SK-N-SH (cell line): ENCODE measurements around the gene PEX1. TPM values are rescaled to one million over a fixed set of nuclear protein-coding genes. Genes with fewer than 3 reads are reported as not detected.
"Not testable (repeated sequence)": the region's sequence is repeated elsewhere in the genome, so short reads cannot be mapped to it uniquely, and the experiment has no call there.

Experiments
- CTCF ChIA-PET: fragments of 300-600, 350-600 bp; formaldehyde crosslinking; extraction: SDS; loops from one replicate; lab custom pipeline; 2021; lab: Yijun Ruan, JAX
- POLR2A ChIA-PET: fragments of 350-600 bp; sonication (Branson Sonifier 250); formaldehyde crosslinking; extraction: SDS; loops from one replicate; lab custom pipeline; 2020; ENCODE audit warnings: antibody characterized with exemption, inconsistent platforms; lab: Yijun Ruan, JAX
- DNase-seq: peaks from one replicate; pipeline ENCODE4 v3.0.0; 2012
- H2AFZ ChIP-seq: fragments of 200-600 bp; sonication (generic); 2 replicates; pipeline ENCODE4 v1.8.1; 2016; ENCODE audit warnings: antibody characterized with exemption, mild to moderate bottlenecking, low read depth
- H3F3A ChIP-seq: fragments of 200-600 bp; sonication (generic); replicated peaks from 2 replicates; pipeline ENCODE3; 2016; ENCODE audit warnings: antibody characterized with exemption, mild to moderate bottlenecking; ENCODE audit not compliant: insufficient read depth
- H3K27ac ChIP-seq, 2 experiments: fragments of 200-500 bp in 1 of 2; fragments of 200-600 bp in 1 of 2; sonication (Bioruptor generic) in 1 of 2; sonication (generic), shearing (Covaris generic) in 1 of 2; 2 replicates each; pipeline versions ENCODE4 v1.5.1 to v1.6.1; 2014 to 2016; ENCODE audit warnings: low read depth in 2 of 2, inconsistent platforms in 1 of 2, low read length in 1 of 2, mild to moderate bottlenecking in 1 of 2, mixed read lengths in 1 of 2
- H3K27me3 ChIP-seq: fragments of 200-600 bp; sonication (generic), shearing (Covaris generic); 2 replicates; pipeline ENCODE4 v1.6.1; 2016; ENCODE audit warnings: mixed run types; ENCODE audit not compliant: insufficient read depth
- H3K36me3 ChIP-seq, 2 experiments: fragments of 200-500 bp in 1 of 2; fragments of 200-600 bp in 1 of 2; sonication (Bioruptor generic) in 1 of 2; sonication (generic) in 1 of 2; replicated peaks in 1 of 2; 2 replicates each; pipeline versions ENCODE3 to v1.5.1; 2014 to 2016; ENCODE audit warnings: low read length in 1 of 2, mild to moderate bottlenecking in 1 of 2; ENCODE audit not compliant: insufficient read depth in 2 of 2, control insufficient read depth in 1 of 2
- H3K4me1 ChIP-seq, 2 experiments: fragments of 200-500 bp in 1 of 2; fragments of 200-600 bp in 1 of 2; sonication (Bioruptor generic) in 1 of 2; sonication (generic), shearing (Covaris generic) in 1 of 2; 2 replicates each; pipeline versions ENCODE4 v1.5.1 to v1.6.1; 2014 to 2016; ENCODE audit warnings: low read depth in 1 of 2, low read length in 1 of 2, mixed run types in 1 of 2; ENCODE audit not compliant: insufficient read depth in 2 of 2, control insufficient read depth in 1 of 2
- H3K4me2 ChIP-seq: fragments of 200-600 bp; sonication (generic), shearing (Covaris generic); 2 replicates; pipeline ENCODE4 v1.6.1; 2017; ENCODE audit warnings: mixed run types
- H3K4me3 ChIP-seq, 2 experiments: fragments of 200-500 bp in 1 of 2; fragments of 200-600 bp in 1 of 2; sonication (Bioruptor generic) in 1 of 2; sonication (generic), shearing (Covaris generic) in 1 of 2; 2 replicates each; pipeline versions ENCODE4 v1.5.1 to v1.8.1; 2014 to 2016; ENCODE audit warnings: low read depth in 2 of 2, inconsistent platforms in 1 of 2, low read length in 1 of 2, mild to moderate bottlenecking in 1 of 2, mixed read lengths in 1 of 2, moderate library complexity in 1 of 2
- H3K79me2 ChIP-seq: fragments of 200-600 bp; sonication (generic); 2 replicates; pipeline ENCODE4 v1.8.1; 2017; ENCODE audit warnings: mild to moderate bottlenecking; ENCODE audit not compliant: insufficient read depth
- H3K9ac ChIP-seq: fragments of 200-600 bp; sonication (generic); 2 replicates; pipeline ENCODE4 v1.6.1; 2017; ENCODE audit warnings: mixed run types
- H3K9me2 ChIP-seq: fragments of 200-600 bp; sonication (generic); 2 replicates; pipeline ENCODE4 v1.6.1; 2017; ENCODE audit warnings: mixed run types
- H3K9me3 ChIP-seq: fragments of 200-600 bp; sonication (generic); 2 replicates; pipeline ENCODE4 v1.6.1; 2017; ENCODE audit warnings: mixed run types, mild to moderate bottlenecking, moderate library complexity
- H4K20me1 ChIP-seq: fragments of 200-600 bp; sonication (generic); 2 replicates; pipeline ENCODE4 v1.6.1; 2017; ENCODE audit warnings: mild to moderate bottlenecking, mixed run types; ENCODE audit not compliant: insufficient read depth
- ELF1 ChIP-seq: IDR thresholded peaks from 2 replicates; pipeline ENCODE4 v1.4.0; 2012
- EZH2phosphoT487 ChIP-seq: fragments of 200-600 bp; sonication (generic); IDR thresholded peaks from 2 replicates; pipeline ENCODE4 v1.6.1; 2017; ENCODE audit warnings: low read depth, mixed run types, mild to moderate bottlenecking, antibody characterized with exemption, moderate library complexity, borderline replicate concordance
- FOXJ3 ChIP-seq: sonication (generic); formaldehyde crosslinking; IDR thresholded peaks from 2 replicates; pipeline ENCODE4 v1.5.1; 2020; ENCODE audit warnings: mild to moderate bottlenecking, missing genetic modification reagents
- JUND ChIP-seq: IDR thresholded peaks from 2 replicates; pipeline ENCODE4 v1.4.0; 2012
- MXI1 ChIP-seq: IDR thresholded peaks from 2 replicates; pipeline ENCODE4 v1.6.1; 2012; ENCODE audit warnings: mild to moderate bottlenecking, low read depth, low read length, improper control_type of control experiment
- RFX5 ChIP-seq: IDR thresholded peaks from 2 replicates; pipeline ENCODE4 v1.6.1; 2012; ENCODE audit warnings: mild to moderate bottlenecking, improper control_type of control experiment, low read length
- WGBS: methylation state at CpG from one replicate; pipeline ENCODE4 v1.1.6; 2017; ENCODE audit warnings: low lambda C conversion rate; 5-methylcytosine and 5-hydroxymethylcytosine counted together
- polyA plus RNA-seq, 3 experiments: library from polyadenylated mRNA; depleted of rRNA; stranded (reverse); fragments of >200 nt; gene quantifications; 2 replicates each; pipeline ENCODE4 v1.2.3, GENCODE V29; 2012
- TF ChIP-seq, protein P1 (sequence below): IDR thresholded peaks from 2 replicates; pipeline ENCODE4 v1.4.0; 2012; ENCODE audit warnings: low read depth, borderline replicate concordance
- TF ChIP-seq, protein P2 (sequence below): IDR thresholded peaks from 2 replicates; pipeline ENCODE4; 2012
- TF ChIP-seq, protein P3 (sequence below): fragments of 200-600 bp; sonication (generic); IDR thresholded peaks from 2 replicates; pipeline ENCODE4 v1.6.1; 2017; ENCODE audit warnings: antibody characterized with exemption, mild to moderate bottlenecking, moderate library complexity
- TF ChIP-seq, protein P4 (sequence below): IDR thresholded peaks from 2 replicates; pipeline ENCODE4 v1.6.1; 2012; ENCODE audit warnings: mild to moderate bottlenecking, low read depth, low read length, moderate library complexity
- TF ChIP-seq, protein P5 (sequence below): IDR thresholded peaks from 2 replicates; pipeline ENCODE4 v1.4.0; 2012; ENCODE audit warnings: low read depth

PEX1 gene
- polyA plus RNA-seq, 1 of the 3 experiments (the other 2 are of a cell fraction), result 16.0 TPM

DNA sequence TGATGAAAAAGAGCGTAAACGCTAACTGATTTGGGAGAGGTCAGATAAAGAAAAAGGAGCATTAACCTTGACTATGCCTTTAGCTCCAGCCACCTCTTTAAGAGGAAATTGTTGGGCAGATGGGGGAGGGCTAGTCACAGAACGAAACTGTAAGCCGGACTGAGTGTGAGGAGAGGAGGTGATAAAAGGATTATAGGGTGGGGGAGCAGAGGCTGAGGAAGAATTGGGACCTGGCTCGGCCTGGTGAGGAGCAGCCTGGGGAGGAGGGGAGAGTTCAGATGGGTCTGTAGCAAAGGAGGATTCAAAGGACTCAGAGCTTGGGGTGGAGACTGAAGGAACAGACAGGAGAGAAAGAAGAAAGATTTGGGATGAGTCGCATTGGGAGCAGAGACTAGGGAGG is 44.7 kb downstream of the PEX1 start:
- H3K4me3 ChIP-seq, H3K4me2 ChIP-seq, H3K9me3 ChIP-seq, DNase-seq, H3K9ac ChIP-seq, H3K27me3 ChIP-seq, H3K79me2 ChIP-seq, H3K27ac ChIP-seq, H3K9me2 ChIP-seq, H3K4me1 ChIP-seq, POLR2A ChIA-PET, H2AFZ ChIP-seq, H4K20me1 ChIP-seq, H3F3A ChIP-seq: not testable (repeated sequence)
- CTCF ChIA-PET, result interaction anchor here (1.0 to 1.3 kb wide), 2 partner anchors 22 to 306 kb away, joined by 3 to 4 read pairs; no protein-coding TSS in a partner anchor
- peaks cover 25 to 34% of the 10 kb centered on the region in 2 experiments for H3K36me3 ChIP-seq
- WGBS, result 92% methylated on average over 6 of the region's 6 CpGs

DNA sequence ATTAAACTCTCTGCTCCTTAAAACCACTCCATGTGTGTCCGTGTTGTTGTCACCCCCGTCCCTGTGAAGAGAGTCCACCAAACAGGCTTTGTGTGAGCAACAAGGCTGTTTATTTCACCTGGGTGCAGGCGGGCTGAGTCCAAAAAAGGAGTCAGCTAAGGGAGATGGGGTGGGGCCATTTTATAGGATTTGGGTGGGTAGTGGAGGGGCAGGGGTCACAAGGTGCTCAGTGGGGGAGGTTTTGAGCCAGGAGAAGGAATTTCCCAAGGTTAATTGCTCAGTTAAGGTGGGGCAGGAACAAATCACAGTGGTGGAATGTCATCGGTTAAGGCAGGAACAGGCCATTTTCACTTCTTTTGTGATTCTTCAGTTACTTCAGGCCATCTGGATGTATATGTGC is 49.2 kb downstream of the PEX1 start:
- H3K79me2 ChIP-seq, H3K4me3 ChIP-seq, H3K36me3 ChIP-seq, H3F3A ChIP-seq, H3K4me1 ChIP-seq, H3K27me3 ChIP-seq, POLR2A ChIA-PET, DNase-seq, H3K27ac ChIP-seq, H3K4me2 ChIP-seq, H3K9me2 ChIP-seq, H2AFZ ChIP-seq, H3K9ac ChIP-seq, H3K9me3 ChIP-seq, H4K20me1 ChIP-seq: not testable (repeated sequence)
- WGBS, result 89% methylated on average over 4 of the region's 4 CpGs
- CTCF ChIA-PET, result interaction anchor here (1.8 to 1.9 kb wide), 2 partner anchors 18 to 32 kb away, joined by 9 to 10 read pairs; partner anchors contain the start of gene GATAD1

DNA sequence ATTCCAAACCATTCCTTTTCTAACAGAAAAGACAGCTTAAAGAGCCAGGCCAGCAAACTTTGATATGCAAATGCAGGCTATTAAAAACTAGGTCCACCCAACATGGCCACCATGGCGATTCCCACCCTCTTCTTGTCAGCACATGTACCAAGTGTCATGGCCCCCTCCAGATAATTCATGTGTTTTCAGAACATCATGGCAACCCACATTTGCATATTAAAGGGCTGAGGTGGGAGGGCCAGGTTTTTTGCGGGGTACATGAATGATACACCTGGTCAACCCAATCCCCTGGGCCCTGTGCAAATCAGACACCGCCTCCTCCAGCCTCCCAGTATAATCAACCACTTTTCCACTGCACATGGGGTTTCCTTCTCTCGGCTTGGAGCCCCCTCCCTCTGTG is 49.6 kb downstream of the PEX1 start:
- H3K9ac ChIP-seq, result no peak overlapping the region
- H3K27me3 ChIP-seq, result no peaks in the 10 kb centered on the region
- no peak overlapping the region for H3K27ac ChIP-seq
- POLR2A ChIA-PET, result no interaction called here
- no peaks in the 10 kb centered on the region for H3K36me3 ChIP-seq
- WGBS, result 93% methylated on average over 4 of the region's 4 CpGs
- no peaks in the 10 kb centered on the region for H4K20me1 ChIP-seq
- TF ChIP-seq MXI1 (no peak), RFX5 (no peak), EZH2phosphoT487 (no peak), JUND (no peak), FOXJ3 (CRISPR knock-in tag) (no peak), ELF1 (no peak)
- TF ChIP-seq, protein P1, sequence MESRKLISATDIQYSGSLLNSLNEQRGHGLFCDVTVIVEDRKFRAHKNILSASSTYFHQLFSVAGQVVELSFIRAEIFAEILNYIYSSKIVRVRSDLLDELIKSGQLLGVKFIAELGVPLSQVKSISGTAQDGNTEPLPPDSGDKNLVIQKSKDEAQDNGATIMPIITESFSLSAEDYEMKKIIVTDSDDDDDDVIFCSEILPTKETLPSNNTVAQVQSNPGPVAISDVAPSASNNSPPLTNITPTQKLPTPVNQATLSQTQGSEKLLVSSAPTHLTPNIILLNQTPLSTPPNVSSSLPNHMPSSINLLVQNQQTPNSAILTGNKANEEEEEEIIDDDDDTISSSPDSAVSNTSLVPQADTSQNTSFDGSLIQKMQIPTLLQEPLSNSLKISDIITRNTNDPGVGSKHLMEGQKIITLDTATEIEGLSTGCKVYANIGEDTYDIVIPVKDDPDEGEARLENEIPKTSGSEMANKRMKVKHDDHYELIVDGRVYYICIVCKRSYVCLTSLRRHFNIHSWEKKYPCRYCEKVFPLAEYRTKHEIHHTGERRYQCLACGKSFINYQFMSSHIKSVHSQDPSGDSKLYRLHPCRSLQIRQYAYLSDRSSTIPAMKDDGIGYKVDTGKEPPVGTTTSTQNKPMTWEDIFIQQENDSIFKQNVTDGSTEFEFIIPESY, result no peak
- TF ChIP-seq, protein P2, sequence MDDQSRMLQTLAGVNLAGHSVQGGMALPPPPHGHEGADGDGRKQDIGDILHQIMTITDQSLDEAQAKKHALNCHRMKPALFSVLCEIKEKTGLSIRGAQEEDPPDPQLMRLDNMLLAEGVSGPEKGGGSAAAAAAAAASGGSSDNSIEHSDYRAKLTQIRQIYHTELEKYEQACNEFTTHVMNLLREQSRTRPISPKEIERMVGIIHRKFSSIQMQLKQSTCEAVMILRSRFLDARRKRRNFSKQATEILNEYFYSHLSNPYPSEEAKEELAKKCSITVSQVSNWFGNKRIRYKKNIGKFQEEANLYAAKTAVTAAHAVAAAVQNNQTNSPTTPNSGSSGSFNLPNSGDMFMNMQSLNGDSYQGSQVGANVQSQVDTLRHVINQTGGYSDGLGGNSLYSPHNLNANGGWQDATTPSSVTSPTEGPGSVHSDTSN, result no peak
- TF ChIP-seq, protein P3, sequence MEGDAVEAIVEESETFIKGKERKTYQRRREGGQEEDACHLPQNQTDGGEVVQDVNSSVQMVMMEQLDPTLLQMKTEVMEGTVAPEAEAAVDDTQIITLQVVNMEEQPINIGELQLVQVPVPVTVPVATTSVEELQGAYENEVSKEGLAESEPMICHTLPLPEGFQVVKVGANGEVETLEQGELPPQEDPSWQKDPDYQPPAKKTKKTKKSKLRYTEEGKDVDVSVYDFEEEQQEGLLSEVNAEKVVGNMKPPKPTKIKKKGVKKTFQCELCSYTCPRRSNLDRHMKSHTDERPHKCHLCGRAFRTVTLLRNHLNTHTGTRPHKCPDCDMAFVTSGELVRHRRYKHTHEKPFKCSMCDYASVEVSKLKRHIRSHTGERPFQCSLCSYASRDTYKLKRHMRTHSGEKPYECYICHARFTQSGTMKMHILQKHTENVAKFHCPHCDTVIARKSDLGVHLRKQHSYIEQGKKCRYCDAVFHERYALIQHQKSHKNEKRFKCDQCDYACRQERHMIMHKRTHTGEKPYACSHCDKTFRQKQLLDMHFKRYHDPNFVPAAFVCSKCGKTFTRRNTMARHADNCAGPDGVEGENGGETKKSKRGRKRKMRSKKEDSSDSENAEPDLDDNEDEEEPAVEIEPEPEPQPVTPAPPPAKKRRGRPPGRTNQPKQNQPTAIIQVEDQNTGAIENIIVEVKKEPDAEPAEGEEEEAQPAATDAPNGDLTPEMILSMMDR, result no peak
- TF ChIP-seq, protein P4, sequence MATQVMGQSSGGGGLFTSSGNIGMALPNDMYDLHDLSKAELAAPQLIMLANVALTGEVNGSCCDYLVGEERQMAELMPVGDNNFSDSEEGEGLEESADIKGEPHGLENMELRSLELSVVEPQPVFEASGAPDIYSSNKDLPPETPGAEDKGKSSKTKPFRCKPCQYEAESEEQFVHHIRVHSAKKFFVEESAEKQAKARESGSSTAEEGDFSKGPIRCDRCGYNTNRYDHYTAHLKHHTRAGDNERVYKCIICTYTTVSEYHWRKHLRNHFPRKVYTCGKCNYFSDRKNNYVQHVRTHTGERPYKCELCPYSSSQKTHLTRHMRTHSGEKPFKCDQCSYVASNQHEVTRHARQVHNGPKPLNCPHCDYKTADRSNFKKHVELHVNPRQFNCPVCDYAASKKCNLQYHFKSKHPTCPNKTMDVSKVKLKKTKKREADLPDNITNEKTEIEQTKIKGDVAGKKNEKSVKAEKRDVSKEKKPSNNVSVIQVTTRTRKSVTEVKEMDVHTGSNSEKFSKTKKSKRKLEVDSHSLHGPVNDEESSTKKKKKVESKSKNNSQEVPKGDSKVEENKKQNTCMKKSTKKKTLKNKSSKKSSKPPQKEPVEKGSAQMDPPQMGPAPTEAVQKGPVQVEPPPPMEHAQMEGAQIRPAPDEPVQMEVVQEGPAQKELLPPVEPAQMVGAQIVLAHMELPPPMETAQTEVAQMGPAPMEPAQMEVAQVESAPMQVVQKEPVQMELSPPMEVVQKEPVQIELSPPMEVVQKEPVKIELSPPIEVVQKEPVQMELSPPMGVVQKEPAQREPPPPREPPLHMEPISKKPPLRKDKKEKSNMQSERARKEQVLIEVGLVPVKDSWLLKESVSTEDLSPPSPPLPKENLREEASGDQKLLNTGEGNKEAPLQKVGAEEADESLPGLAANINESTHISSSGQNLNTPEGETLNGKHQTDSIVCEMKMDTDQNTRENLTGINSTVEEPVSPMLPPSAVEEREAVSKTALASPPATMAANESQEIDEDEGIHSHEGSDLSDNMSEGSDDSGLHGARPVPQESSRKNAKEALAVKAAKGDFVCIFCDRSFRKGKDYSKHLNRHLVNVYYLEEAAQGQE, result no peak
- TF ChIP-seq, protein P5, sequence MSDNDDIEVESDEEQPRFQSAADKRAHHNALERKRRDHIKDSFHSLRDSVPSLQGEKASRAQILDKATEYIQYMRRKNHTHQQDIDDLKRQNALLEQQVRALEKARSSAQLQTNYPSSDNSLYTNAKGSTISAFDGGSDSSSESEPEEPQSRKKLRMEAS, result no peak
- TF ChIP-seq, all 33 proteins: peak for 0
- Histone ChIP-seq H3F3A (no peaks in the 10 kb centered on the region), H3K79me2 (no peaks in the 10 kb centered on the region), H3K9me2 (no peaks in the 10 kb centered on the region), H3K4me3 (no peak overlapping the region), H3K4me1 (no peaks in the 10 kb centered on the region), H2AFZ (no peak overlapping the region), H3K4me2 (no peak overlapping the region), H3K9me3 (no peaks in the 10 kb centered on the region)
- DNase-seq, result no peak
- CTCF ChIA-PET, result interaction anchor here (1.8 to 1.9 kb wide), 2 partner anchors 18 to 32 kb away, joined by 9 to 10 read pairs; partner anchors contain the start of gene GATAD1
